Stimulated activated CD8-positive, alpha-beta memory T cell treated with anti-CD3 and anti-CD28 coated beads, Interleukin-4, amount 100 ng/mL, for 4 hours (primary cell): Measurements from ENCODE around the gene PPP1R13B.

Experiments used
- DNase-seq, 2 donors: peaks; one replicate each; pipeline ENCODE4 v3.0.0-alpha.2; 2020; ENCODE audit warnings: low read depth in 2 of 2, low spot score in 1 of 2

The PPP1R13B gene

GRCh38 chr14:103838117-103838516 is 9.3 kb downstream of the PPP1R13B start:
- no peak for DNase-seq

DNA sequence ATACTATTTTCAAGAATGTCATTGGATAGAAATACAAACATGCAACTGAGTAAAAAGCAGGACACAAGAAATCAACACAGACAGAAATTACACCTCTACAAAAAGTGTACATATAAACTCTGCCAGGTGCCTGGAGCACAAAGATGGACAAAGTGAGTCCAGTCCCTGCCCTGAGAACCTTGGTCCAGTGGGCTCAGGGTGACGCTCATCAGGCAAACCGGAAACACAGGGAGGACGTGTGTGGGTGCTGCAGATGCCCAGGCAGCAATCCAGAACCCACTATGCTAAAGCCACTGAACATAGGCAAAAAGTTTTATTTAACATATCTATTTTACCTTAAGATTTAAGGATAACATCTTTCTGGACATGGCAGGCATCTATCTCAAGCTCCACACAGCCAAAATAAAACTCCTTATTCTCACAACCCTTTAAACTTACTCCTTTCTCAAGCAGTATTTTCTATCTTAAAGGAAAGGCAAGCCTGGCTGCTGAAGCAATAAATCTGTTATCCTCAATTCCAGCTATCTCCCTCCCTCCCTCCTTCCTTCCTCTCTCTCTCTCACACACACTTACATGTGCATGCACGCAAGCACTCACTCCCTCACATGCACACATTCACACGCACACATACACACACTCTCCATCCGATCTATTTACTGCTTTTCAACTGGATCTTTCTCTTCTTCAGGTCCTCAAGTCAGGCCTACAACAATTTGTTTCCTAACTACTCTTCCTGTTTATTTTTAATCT is 10.2 kb downstream of the PPP1R13B start:
- no peak for DNase-seq

GRCh38 chr14:103834956-103835355 is 12.4 kb downstream of the PPP1R13B start:
- no peak for DNase-seq

GRCh38 chr14:103833711-103834110 is 13.7 kb downstream of the PPP1R13B start:
- no peak for DNase-seq

DNA sequence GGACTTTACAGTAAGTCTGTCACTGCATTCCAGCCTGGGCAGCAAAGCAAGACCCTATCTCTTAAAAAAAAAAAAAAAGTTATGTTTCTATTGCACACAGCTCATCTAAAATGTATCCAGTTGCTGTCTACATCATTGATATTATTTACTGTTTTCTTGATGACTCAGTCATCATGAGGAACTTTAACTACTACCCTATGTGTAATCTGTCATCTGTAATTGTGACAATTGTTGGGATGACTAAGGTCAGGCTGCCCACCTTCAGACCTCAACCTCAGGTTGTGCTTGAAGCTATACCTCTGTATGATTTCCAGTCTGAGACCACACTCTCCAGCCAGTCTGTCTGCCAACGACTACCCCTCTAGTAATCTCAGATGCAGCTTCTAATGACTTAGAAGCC is 15.3 kb downstream of the PPP1R13B start:
- no peak for DNase-seq

GRCh38 chr14:103830511-103831270 is 16.7 kb downstream of the PPP1R13B start:
- DNase-seq: no peak

DNA sequence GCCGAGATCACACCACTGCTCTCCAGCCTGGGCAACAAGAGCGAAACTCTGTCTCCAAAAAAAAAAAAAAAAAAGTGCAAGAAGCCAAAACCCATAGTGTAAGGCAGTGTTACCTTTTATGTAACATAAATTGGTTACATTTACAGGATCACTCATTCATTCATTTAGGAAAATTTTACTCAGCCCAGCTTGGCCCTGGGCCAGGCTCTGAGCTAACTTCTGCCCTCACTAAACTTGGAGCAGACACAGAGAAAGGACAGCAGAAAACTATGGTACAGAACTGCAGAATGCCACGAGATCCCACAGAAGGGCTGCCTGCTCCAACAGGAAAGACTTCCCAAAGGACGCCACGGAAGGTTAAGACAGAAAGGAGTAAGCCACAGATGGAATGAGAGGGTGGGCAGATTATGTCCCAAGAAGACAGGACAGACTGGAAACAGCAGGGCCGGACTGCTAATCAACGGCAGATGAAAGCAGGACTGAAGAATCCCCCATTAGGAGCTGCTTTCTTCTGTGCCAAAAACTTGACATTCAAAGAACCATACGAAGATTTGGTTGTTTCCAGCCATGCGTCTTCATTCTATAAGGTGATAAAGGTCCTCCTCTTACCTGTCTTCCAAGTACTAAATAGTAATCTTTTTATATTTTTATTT is 18.9 kb downstream of the PPP1R13B start:
- no peak for DNase-seq

GRCh38 chr14:103825101-103825500 is 22.3 kb downstream of the PPP1R13B start:
- DNase-seq: no peak

DNA sequence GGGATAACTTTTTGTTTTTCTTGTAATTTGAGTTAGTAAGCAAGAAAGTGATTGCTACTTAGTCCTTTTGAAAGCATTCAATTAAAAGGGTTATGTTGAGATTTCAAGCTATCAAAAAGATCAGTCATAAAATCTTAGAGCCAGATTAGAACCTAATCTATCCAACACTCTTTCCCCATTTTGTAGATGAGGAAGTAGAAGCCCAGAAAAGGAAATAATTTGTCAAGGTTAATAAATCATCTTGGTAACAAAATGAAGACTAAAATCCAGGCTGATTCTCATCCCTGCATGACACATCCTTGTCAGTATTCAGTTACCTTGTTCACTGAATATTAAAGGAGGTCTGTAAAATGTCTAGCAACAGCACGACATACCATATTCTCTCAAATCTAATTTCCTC is 26.5 kb downstream of the PPP1R13B start:
- DNase-seq: no peak

- no peak for DNase-seq
Measured at GRCh38 chr14:103820382-103820781, 27.0 kb downstream of the PPP1R13B start.

- no peak for DNase-seq
Measured at GRCh38 chr14:103819503-103820307, 27.7 kb downstream of the PPP1R13B start.

DNA sequence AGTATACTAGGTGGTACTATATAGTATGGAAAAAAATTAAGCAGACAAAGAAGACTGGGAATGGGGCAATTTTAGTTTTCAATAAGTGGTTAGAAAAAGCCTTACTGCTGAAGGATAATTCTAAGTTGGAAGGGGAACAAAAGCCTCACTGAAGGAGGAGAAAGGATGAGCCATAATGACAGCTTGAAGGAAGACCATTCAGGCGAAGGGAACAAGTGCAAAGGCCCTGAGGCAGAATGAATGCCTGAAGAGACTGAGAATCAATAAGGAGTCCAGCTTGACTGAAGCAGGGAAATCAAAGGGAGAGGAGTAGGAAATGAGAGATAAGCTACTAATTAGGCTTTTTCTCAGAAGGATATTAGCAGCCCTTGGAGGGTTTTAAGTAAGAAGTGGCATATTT is 28.5 kb downstream of the PPP1R13B start:
- no peak for DNase-seq

- no peak for DNase-seq
Measured at GRCh38 chr14:103818422-103818821, 29.0 kb downstream of the PPP1R13B start.

DNA sequence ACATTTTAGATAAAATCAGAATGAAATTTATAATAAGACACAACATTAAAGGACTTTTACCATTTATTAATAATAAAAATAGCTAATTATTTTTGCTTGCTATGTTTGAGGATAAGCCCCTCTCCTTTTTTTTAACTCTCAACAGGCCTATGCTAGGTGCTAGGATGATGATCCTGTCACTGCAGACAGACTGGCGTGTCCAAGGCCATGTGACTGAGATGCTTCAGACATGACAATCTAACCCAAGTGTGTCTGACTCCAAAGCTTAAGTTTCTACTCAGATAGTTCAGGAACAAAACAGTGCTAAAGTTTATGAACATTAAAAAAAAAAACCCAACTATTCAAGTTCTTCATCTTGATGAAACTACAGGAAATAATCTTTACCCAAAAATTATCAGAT is 29.8 kb downstream of the PPP1R13B start:
- no peak for DNase-seq

GRCh38 chr14:103816991-103817390 is 30.4 kb downstream of the PPP1R13B start:
- DNase-seq: no peak

GRCh38 chr14:103815253-103815652 is 32.1 kb downstream of the PPP1R13B start:
- no peak for DNase-seq

- DNase-seq: no peak
Measured at GRCh38 chr14:103811189-103811588, 36.2 kb downstream of the PPP1R13B start.

- DNase-seq: peak; percentile 13 to 55
Measured at GRCh38 chr14:103808403-103809001, 38.9 kb downstream of the PPP1R13B start.

- no peak for DNase-seq
Measured at GRCh38 chr14:103806805-103807204, 40.6 kb downstream of the PPP1R13B start.

GRCh38 chr14:103805708-103806107 is 41.7 kb downstream of the PPP1R13B start:
- DNase-seq: no peak

GRCh38 chr14:103803661-103804060 is 43.7 kb downstream of the PPP1R13B start:
- DNase-seq: no peak
